DMS 273 (cell line): ENCODE results near the gene TAPBP.
A peak's percentile ranks its signal among the peaks of the same experiment; 100 is the strongest.

Experiments used
- DNase-seq: peaks from one replicate; lab custom pipeline; 2025; ENCODE audit not compliant: unreplicated experiment; lab: John Stamatoyannopoulos, UW

TAPBP gene

DNA sequence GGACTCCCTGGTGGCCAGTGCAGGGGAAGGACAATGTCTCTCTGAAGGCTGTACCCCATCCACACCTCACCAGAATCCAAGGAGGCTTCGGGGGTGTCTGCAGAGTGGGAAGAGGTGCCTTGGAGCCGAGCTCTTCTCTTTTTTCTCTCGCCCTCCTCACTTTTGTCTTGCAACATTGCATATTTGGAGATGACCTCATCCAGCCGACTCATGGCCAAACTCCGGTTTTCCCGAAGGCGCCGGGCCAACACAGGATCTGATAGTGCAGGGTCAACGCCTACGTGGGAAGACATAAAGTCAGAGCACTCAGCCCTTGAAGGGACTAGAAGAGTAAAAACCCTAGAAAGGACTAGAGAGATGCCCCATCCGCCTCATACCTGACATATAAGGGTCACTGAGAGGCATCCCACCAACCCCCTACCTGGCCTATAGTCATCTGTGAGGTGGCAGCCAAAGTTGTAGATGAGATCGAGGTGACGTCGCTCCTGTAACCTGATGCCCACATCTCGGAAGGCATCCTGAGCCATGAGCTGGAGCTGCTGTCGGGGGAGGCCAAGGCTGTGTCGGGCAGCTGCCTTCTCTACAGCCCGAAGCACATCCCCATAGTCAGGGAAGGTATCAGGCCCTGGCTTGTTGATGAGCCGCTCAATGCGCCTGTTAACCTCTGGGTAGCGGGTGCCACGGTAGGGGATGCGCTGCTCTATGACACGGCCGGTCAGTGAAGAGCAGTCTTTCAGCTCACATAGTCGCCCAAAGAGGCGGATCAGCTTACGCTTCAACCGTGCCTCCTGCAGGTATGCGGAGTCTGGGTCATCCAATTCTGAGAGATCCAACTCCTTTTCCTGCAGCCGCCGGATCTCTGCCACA, 6.7 kb upstream of the TAPBP start:
- DNase-seq = peak; percentile 45

GRCh38 chr6:33319939-33320314, 6.0 kb upstream of the TAPBP start:
- DNase-seq = no peak

DNA sequence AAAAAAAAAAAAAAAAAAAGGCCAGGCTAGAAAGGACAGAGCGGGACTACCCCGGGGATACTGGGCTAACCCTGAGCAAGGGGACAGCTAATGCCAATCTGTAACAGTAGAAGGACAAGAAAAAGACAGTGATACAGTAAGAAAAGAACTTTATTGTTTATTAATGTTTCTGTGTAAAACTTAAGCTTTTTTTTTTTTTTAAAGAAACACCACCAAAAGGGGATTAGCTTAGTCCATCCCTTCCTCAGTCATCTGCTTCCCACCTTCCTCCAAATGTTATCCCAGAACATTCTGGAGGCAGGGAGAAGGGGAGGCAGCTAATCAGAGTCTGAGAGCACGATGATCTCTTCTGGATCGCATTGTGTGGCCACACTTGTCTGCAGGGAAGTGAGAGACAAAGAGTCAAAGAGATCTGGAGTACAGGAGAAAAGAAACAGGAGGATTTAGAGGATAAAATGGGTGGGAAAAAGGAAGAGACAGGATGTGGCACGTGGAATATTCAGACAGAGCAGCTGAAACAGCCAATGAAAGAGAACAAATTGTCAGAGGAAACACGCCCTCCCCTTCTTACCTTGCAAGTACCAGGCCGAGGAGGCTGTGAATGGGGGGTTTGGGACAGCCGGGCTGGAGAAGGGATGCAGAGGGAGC, 4.7 kb upstream of the TAPBP start:
- DNase-seq = no peak

GRCh38 chr6:33317669-33318425, 4.0 kb upstream of the TAPBP start, which contains the start of gene ZBTB22:
Gene ZBTB22, minus strand, starts transcription at chr6:33317744. Its CDS starts 828 bp downstream, at chr6:33316916.
- peak; percentile 99 for DNase-seq

DNA sequence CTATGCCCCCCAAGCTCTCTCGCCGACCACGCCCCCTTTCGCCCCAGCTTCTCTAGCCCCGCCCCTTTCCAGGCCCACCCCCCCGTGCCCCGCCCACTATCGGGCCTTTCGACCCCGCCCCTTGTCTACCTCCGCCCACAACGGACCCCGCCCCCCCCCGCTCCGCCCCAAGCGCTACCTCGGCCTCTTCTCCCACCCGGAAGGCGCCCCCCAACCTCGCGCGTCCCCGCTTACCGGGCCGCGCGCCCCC, 3.5 kb upstream of the TAPBP start:
- DNase-seq = no peak

DNA sequence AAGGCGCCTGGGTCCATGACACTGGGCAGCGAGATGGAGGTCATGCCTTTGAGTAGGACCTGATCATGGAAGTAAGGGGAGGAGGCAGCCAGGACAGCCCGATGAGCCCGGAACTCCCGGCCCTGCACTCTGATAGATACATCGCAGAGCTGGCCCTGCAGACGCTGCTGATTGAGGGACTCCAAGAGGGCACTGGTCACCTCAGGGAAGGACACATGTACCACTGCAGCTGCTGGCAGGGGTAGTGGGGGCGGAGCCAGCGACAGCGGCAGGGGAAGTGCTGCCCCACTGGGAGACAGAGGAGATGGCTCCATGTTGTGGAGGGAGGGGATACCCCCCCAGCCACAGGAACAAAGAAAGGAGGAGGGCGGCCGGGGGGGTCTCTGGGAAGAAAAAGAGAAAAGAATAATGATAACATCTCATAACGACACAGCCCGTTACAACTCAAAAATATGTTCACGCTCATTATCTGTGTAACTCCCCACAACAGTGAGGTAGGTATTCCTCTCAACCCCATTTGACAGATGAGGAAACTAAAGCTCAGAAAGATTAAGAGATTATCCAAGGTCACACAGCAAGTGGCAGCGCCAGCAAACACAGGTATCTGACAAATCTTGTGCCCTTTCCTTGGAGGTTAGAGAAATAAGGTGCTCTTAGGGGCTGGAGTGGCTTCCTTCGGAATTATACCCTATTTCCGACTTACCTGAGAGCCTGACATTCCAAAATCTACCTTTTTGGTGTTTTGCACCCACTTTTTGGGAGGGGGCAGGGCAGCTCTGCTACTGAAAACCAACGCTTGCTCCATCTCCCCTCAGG, 2.9 kb upstream of the TAPBP start:
- DNase-seq = no peak

GRCh38 chr6:33315793-33316602, 2.1 kb upstream of the TAPBP start:
- DNase-seq = no peak

DNA sequence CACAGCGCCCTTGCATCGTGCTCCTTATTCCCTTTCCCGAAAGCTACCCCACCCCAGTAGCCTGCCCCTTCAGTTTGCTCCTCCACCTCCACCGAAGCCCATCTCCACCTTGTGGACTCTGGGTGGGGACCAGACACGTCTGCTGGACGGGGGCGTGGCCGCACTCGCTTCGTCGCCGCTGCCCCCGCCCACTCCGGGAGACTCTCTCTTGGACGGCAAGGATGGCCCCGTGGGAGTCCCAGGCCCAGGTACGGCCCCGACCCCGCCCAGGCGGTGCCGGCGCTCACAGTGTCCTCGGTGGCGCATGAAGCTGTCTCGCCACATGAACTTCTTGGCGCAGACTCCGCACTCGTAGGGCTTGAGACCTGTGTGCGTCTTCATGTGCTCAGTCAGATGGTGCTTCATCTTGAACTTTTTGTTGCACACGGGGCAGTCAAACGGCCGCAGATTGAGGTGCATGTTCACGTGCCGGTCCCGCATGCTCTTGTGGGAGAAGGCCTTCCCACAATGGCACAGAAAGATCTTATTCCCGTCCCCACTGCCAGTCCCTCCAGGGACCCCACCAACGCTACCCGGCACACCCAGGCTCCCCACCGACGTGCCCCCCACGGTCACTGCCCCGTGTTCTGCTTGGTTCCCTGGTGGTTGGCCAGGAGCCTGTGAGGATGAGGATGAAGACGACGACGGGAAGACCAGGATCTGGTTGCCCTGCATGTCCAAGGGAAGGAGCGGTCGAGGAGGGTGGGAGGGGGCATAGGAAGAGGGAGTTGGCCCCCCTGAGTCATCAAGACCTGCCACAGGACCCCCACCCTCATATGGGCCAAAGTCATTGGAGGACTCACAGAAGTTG, 1.3 kb upstream of the TAPBP start:
- no peak for DNase-seq

DNA sequence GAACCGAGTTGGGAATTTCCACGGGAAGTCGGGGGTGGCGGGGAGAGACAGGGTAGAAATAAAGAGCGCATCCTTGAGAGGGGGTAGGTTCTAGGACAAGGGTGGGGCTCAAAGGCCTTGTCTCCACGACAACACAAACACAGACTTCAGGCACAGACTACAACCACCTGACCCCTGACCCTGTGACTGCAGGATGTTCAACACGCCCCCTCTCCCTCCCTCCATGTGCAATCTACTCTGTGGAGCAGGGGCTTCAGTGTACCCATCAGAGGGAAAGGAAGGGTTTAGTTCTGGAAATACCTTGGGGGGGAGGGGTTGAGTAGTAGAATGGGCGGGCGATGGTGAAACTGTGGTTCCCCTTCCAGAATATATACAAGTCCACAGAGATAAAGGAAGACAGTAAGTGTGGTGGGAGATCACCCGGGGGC, 651 bp upstream of the TAPBP start:
- peak; percentile 59 for DNase-seq

- DNase-seq = peak; percentile 56
Measured at GRCh38 chr6:33313105-33313708, 671 bp downstream of the TAPBP start.

- peak; percentile 80 for DNase-seq
Measured at GRCh38 chr6:33312361-33313104, 1.3 kb downstream of the TAPBP start.

DNA sequence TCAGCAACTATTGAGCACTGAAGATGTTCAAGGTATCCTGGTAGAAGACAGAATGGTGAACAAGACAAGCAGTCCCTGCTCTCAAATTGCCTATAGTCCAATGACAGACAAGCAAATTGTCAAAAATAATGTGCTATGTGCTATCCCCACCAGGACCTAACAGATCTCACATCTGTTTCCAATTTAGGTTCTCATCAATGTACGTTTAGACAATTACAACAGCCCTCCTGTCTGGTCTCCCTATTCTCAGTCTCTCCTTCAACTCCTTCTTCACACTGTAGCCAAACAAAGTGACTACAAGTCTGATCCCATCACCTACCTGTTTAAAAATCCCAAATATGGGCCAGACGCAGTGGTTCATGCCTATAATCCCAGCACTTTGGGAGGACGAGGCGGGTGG, 7.5 kb downstream of the TAPBP start:
- no peak for DNase-seq

- peak; percentile 54 for DNase-seq
Measured at GRCh38 chr6:33305052-33305451, 8.8 kb downstream of the TAPBP start.

DNA sequence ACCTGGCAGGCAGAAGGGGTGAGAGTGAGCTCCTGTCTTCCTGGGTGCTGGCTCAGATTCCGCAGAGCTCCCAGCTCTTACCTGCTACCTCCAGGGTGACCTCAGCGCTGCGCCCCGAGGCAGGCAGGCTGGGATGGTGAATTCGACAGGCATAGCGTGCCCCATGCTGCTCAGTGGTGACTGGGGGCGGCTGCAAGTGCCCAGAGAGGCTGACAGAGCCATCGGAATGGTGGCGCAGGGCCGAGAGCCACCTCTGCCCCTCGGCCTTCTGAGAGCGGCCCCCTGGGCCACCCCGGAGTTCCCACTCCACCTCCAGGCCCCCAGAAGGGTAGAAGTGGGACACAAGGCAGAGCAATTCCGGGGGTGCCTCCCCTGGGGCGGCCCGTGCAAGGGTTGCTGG, 9.7 kb downstream of the TAPBP start:
- DNase-seq = no peak

DNA sequence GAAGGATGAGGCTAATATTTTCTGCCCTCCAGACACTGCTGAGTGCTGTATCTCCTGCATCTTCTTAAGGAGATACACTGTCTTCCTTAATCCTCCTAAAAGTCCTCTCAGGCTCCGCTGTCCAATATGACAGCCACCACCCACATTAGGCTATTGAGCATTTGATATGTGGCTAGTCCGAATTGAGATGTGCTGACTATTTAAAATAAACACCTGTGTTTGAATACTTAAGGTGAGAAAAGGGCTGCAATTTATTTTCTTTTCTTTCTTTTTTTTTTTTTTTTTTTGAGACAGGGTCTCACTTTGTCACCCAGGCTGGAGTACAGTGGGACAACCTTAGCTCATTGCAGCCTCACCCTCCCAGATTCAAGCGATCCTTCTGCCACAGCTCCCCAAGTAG, 12.0 kb downstream of the TAPBP start:
- no peak for DNase-seq

DNA sequence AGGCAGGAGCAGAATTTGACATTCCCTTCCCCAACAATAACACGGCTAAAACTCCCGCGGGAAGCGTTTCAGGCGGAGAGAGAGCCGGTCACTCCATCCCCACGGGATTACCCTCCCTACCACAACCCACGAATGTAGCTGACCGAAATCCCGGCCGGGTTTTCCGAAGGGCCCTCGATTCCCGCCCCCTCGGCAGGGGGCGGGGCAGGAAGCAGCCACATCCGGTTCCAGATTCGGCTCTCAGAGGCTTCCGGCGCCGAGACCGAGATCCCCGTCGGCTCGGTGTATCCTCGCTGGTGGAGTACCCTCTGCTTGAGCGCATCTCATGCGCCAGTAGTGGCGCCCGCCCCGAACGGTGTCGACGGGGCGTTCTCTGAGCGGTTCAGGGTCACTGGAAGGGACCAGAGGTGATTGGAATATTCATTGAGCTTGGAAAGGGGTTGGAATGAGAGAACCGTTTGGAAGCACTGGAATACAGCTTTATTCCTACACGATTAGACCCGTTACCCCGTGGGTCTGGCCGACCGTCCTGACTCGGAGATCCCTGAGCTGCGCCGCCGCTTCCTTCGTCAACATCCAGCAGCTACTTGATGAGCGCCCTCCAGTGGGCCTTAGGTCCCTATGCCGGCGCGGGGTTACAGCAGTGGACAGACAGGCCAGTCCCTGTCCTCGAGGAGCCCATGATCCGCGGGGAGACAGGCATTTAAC, 14.5 kb downstream of the TAPBP start:
- DNase-seq = peak; percentile 98

- peak; percentile 79 for DNase-seq
Measured at GRCh38 chr6:33298773-33299236, 15.1 kb downstream of the TAPBP start, which contains the start of gene RGL2. Gene RGL2, minus strand, starts transcription at chr6:33298942. Its CDS starts 332 bp downstream, at chr6:33298610.
